ENCODE measurements around the gene PSMD3. TPM values are rescaled to one million over a fixed set of nuclear protein-coding genes. Genes with fewer than 3 reads are reported as not detected.

Gene PSMD3
- total RNA-seq, 1 experiment from 2014 or later: 174 TPM

DNA sequence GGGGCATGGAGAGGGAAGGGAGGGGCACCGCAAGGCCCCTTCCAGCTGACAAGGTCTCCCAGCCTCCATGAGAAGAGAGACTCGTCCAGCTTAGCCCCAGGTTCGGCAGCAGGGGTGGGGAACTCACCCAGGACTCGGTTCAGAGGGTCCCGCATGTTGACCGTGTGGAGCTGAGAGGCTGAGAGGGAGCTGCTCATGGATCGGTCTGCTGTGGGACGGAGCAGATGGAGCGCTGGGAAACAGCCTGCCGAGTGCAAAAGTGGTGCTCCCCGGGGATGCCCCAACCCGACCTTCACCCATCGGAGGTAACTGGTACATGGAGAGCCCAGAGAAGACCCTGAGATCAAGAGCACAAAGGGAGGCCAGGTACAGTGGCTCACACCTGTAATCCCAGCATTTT lies 39.5 kb downstream of the PSMD3 start:
- H3K23me2 ChIP-seq (ENCODE audit: insufficient read length, low read depth, low read length, poor library complexity, severe bottlenecking): no peaks in the 10 kb centered on the region
- H2BK20ac ChIP-seq (ENCODE audit: low read depth, low read length, poor library complexity, severe bottlenecking): no peak overlapping the region
- no peak overlapping the region for H3K4me2 ChIP-seq (ENCODE audit: insufficient read depth, insufficient read length, low read length)
- no peak overlapping the region for H3K14ac ChIP-seq (ENCODE audit: insufficient read depth, low read length)
- no peak overlapping the region for H4K8ac ChIP-seq (replicated peaks; ENCODE audit: insufficient read length, low read depth, low read length)
- H3K4me1 Mint-ChIP-seq: peaks cover 16 to 41% of the 10 kb centered on the region in 2 experiments
- H3K4me1 ChIP-seq (ENCODE audit: insufficient read depth, low read length): peaks cover 4% of the 10 kb centered on the region; the same call in 1 of the 2 replicates
- no peak overlapping the region for H2BK120ac ChIP-seq (ENCODE audit: low read depth, low read length, poor library complexity, severe bottlenecking)
- no CpG with 5 or more reads among the region's 13 CpGs for WGBS (ENCODE audit: extremely low coverage, insufficient read length, low lambda C conversion rate)
- no peak overlapping the region for H3K4ac ChIP-seq (ENCODE audit: low read depth, low read length)
- TF ChIP-seq, protein P1, sequence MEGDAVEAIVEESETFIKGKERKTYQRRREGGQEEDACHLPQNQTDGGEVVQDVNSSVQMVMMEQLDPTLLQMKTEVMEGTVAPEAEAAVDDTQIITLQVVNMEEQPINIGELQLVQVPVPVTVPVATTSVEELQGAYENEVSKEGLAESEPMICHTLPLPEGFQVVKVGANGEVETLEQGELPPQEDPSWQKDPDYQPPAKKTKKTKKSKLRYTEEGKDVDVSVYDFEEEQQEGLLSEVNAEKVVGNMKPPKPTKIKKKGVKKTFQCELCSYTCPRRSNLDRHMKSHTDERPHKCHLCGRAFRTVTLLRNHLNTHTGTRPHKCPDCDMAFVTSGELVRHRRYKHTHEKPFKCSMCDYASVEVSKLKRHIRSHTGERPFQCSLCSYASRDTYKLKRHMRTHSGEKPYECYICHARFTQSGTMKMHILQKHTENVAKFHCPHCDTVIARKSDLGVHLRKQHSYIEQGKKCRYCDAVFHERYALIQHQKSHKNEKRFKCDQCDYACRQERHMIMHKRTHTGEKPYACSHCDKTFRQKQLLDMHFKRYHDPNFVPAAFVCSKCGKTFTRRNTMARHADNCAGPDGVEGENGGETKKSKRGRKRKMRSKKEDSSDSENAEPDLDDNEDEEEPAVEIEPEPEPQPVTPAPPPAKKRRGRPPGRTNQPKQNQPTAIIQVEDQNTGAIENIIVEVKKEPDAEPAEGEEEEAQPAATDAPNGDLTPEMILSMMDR (conservative IDR thresholded peaks at IDR 0.05): no peak
- no peak overlapping the region for H3K4me3 Mint-ChIP-seq
- no peak overlapping the region for H3K9ac ChIP-seq (ENCODE audit: extremely low read depth, insufficient read length, low read length)
- no peak overlapping the region for H2AK5ac ChIP-seq (ENCODE audit: insufficient read length, low read length)
- H3K79me2 ChIP-seq (ENCODE audit: insufficient read depth, low read length): no peaks in the 10 kb centered on the region
- no peak overlapping the region for H3K56ac ChIP-seq (ENCODE audit: insufficient read length, low read depth, low read length)
- no peak overlapping the region for H3T11ph ChIP-seq (ENCODE audit: low read length)
- no peak overlapping the region for H2BK12ac ChIP-seq (ENCODE audit: insufficient read length, low read depth, low read length)
- no peak overlapping the region for H4K5ac ChIP-seq (ENCODE audit: insufficient read length, low read depth, low read length)
- no peaks in the 10 kb centered on the region for H3K27me3 ChIP-seq (ENCODE audit: insufficient read depth, low read length)
- no peaks in the 10 kb centered on the region for H4K20me1 ChIP-seq (ENCODE audit: control insufficient read depth, insufficient read depth, insufficient read length)
- H3K9me3 ChIP-seq (ENCODE audit: control insufficient read depth, low read depth, low read length): no peaks in the 10 kb centered on the region
- H3K27ac Mint-ChIP-seq: peak overlapping the region in 2 of 3 experiments; percentile 39 to 55; a peak in 2 of 7 replicates
- no peak overlapping the region for H4K91ac ChIP-seq (ENCODE audit: insufficient read length, low read depth, low read length)
- no peak overlapping the region for H3K18ac ChIP-seq (ENCODE audit: insufficient read length, low read depth, low read length)
- no peak overlapping the region for H3K27ac ChIP-seq (ENCODE audit: insufficient read length, low read depth, low read length)
- no peak overlapping the region for H2AFZ ChIP-seq (ENCODE audit: low read length)
- no peak overlapping the region for H3K23ac ChIP-seq (ENCODE audit: insufficient read length, low read depth, low read length)
- no peak overlapping the region for H2BK15ac ChIP-seq (ENCODE audit: low read depth, low read length)
- H3K36me3 Mint-ChIP-seq (ENCODE audit: insufficient read depth in 1 of 3, low read depth in 3 of 3): peaks cover 12 to 45% (median 45%) of the 10 kb centered on the region in 3 experiments; a peak in 6 of 7 replicates
- no peak overlapping the region for H2BK5ac ChIP-seq (ENCODE audit: insufficient read length, low read length)
- no peaks in the 10 kb centered on the region; a peak in 1 of 5 replicates for H3K9me3 Mint-ChIP-seq
- no peaks in the 10 kb centered on the region for H3K79me1 ChIP-seq (ENCODE audit: insufficient read depth, low read depth, low read length, poor library complexity, severe bottlenecking)
- DNase-seq: no peak
- no peaks in the 10 kb centered on the region for H3K27me3 Mint-ChIP-seq (ENCODE audit: low read depth)
